NCI-H2196 treated with DMSO at 0.1 percent for 48 hours (cell line): ENCODE measurements around the gene GGCX.

Source experiments
- DNase-seq: peaks from one replicate; lab custom pipeline; 2025; ENCODE audit not compliant: unreplicated experiment; lab: John Stamatoyannopoulos, UW

Gene GGCX

DNA sequence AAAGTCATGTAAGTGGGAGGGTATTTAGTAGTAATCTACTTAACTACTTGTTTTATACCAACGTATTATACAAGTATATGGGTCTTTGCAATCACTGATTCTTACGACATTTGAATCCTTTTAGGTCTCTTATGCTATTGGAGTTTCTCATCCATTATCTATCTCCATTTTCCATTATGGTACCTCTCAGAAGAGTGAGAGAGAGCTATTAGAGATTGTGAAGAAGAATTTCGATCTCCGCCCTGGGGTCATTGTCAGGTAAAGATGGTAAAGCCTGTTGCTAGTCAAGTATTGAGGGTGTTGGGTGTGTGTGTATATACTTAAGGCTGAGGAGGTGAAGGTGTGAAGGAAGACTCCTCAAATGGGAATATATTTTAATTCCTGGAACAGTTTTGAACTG lies 18.5 kb downstream of the GGCX start:
- no peak for DNase-seq

- DNase-seq = no peak
Measured at GRCh38 chr2:85541753-85542457, 19.4 kb downstream of the GGCX start.

DNA sequence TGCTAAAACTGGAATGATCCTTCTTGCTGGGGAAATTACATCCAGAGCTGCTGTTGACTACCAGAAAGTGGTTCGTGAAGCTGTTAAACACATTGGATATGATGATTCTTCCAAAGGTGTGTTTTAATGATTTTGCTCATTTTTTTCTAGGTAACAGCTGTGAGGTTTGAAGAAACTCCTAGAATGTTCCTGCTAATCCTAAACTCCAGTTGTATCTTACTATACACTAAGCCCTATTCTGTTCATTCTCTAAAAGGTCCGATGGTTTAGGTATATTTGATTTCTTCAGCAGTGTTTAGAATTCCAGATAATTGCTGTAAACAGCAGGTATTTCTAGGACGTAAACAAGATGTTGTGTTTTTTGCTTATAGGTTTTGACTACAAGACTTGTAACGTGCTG lies 20.0 kb downstream of the GGCX start:
- DNase-seq = no peak

GRCh38 chr2:85540133-85540648 lies 21.1 kb downstream of the GGCX start:
- no peak for DNase-seq

GRCh38 chr2:85539361-85540132 lies 21.7 kb downstream of the GGCX start:
- DNase-seq = no peak

DNA sequence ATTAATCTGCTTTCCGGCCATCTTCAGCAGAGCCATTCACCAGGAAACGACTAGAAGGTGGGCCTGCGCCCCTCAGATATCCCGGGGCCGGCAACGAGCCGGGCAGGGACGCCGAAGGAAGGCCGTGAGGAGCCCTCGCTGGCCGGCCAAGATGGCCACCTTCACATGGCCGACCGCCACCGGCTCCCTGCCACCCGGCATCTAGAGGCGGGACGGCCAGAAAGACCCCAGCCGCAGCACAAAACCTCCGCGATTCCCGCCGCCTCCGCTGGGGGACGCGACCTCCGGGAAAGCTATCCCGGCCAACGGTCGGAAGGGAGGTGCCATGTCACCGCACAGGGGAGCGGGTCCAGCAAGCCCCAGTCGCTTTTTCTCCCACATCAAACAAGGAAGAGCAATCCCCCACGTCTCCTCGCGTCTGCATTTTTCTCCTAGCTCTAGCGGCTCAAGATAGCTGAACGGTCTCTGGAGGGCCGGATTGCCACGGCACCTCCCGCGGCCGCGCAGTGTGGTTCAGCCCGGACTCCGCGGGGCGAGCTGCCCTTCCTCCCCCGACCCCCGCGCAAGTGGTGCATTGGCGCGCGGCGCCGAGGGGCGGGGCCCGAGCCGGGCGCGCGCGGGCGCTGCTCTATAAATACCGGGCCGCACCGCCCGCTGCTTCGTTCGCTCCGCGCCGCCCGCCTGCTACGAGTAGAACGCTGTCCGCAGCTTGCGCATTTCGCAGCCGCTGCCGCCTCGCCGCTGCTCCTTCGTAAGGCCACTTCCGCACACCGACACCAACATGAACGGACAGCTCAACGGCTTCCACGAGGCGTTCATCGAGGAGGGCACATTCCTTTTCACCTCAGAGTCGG lies 22.6 kb downstream of the GGCX start, which contains the start of gene MAT2A:
MAT2A (plus strand) TSS at position 662 of the 854 bp plus-strand sequence; CDS start at position 782, 120 bp downstream.
- DNase-seq = peak; percentile 52

GRCh38 chr2:85537600-85538506 lies 23.4 kb downstream of the GGCX start:
- DNase-seq = no peak

GRCh38 chr2:85536479-85536878 lies 24.8 kb downstream of the GGCX start:
- DNase-seq = no peak

- no peak for DNase-seq
Measured at GRCh38 chr2:85534881-85535280, 26.4 kb downstream of the GGCX start.

GRCh38 chr2:85534099-85534498 lies 27.2 kb downstream of the GGCX start:
- no peak for DNase-seq

- DNase-seq = no peak
Measured at GRCh38 chr2:85531589-85531988, 29.7 kb downstream of the GGCX start.

DNA sequence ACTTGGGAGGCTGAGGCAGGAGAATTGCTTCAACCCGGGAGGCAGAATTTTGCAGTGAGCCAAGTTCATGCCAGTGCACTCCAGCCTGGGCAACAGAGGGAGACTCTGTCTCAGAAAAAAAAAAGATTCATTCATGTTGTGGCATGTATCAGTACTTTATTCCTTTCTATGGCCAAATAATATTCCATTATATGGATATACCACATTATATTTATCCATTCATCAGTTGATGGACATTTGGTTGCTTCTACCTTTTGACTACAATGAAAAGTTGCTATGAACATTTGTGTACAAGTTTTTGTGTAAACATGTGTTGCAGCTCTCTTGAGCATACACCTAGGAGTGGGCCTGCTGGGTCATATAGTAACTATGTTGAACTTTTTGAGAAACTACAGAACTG lies 31.5 kb downstream of the GGCX start:
- no peak for DNase-seq

DNA sequence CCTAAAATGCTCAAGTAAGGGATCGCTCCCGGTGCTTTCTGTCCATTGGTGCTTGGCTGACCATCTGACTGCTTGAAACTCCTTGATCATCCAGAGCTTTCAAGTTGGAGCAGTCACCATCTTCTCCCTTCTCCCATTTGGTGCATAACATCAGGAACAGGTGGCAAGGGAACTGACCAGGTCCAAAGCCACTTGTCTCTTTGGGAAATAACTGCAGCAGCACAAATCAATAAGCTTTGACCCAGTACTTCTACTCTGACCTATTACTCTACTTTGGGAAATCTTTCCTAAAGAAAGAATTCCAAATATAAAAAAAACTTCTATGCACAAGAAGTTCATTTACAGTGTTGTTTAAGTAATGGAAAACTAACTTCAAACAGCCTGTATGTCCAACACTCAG lies 32.9 kb downstream of the GGCX start:
- DNase-seq = no peak

- DNase-seq = no peak
Measured at GRCh38 chr2:85527787-85528186, 33.5 kb downstream of the GGCX start.

DNA sequence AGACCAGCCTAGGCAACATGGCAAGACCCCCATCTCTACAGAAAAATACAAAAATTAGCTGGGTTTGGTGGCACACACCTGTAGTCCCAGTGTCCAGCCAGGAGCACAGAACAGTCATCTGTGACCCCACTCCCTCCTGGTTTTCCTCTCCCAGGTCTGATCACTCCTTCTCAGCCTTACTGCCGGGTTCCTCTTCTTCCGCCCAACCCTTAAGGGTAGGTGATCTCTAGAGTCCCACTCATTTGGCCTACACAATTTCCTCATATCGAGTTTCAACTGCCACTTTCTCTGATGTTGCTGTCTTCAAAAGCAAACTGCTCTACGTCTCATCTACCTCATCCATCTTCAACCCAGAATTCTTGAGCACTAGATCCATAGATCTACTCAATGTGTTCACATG lies 35.7 kb downstream of the GGCX start:
- no peak for DNase-seq

DNA sequence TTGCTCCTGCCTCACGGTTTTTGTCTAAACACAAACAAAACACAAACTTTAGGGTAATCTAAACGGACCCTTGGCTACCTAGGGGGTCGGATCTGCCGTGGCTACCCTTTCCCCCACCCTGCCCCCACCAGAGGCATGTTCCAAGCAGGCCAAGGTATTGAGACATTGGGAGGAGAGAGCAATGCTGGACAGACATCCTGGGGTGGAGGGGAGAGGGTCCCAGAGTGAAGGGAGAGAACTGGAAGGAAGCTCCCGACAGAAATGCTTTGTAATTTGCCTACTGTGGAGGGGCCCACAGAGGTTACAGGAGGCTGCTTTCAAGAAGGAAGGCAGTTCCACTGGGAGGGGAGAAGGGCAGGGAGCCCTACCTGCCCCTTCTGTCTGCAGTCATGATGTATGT lies 36.3 kb downstream of the GGCX start:
- DNase-seq = no peak

DNA sequence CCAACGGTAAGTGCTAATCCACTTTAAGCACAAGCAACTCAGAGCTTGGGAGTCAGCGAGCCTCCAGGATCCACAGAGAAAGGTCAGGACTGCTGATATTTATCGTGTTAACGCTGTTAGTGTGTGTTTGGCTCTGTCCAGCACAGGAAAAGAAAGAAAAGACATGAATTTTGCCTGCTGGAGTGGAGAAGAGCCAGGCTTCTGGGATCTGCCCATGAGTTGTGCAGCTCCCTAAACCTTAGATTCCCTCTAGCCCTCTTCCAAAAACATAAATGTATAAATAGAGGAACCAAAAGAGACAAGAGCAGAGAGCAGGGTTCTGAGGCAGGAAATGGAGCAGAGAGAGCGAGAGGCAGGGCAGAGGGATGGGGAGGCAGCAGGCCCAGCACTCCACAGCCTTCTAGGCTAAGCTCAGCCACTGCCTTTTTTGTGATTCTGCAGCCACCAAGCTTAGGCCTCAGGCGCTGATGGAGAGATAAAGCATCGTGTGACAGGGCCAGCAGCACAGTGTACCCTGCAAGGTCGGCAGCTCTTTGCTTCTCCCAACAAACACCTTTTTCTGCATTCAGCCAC lies 36.9 kb downstream of the GGCX start:
- DNase-seq = no peak

- no peak for DNase-seq
Measured at GRCh38 chr2:85523903-85524335, 37.4 kb downstream of the GGCX start.

DNA sequence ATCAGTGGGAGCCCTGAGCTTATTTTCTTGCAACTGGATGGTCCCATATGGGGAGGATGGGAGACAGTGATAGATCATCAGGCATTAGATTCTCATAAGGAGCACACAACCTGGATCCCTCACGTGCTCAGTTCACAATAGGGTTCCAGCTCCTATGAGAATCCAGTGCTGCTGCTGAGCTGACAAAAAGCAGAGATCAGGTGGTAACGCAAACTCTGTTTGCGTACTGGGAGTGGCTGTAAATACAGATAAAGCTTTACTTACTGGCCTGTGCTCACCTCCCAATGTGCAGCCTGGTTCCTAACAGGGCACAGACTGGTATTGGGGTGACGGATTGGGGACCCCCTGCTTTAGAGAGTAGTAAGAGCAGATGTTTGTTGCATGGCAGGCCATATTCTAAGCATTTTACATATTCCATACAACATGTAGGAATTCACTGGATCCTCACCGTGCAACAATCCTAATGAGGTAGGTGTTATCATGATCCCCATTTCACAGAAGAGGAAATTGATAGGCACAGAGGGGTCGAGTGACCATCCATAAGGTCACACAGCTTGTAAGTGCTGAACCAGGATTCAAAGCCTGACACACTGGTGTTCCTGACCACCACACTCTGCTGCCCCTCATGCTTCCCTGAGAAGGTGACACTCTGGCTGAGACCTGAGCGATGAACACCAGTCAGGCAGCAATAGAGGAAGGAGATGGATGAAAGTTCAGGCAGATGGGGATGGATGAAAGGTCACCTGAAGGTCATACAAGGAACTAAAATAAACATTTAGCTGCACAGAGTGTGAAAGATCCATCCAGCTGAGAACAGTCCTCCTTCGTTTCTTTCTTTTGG lies 38.0 kb downstream of the GGCX start:
- no peak for DNase-seq
